ENCODE data around the gene NIPAL1.

DNA sequence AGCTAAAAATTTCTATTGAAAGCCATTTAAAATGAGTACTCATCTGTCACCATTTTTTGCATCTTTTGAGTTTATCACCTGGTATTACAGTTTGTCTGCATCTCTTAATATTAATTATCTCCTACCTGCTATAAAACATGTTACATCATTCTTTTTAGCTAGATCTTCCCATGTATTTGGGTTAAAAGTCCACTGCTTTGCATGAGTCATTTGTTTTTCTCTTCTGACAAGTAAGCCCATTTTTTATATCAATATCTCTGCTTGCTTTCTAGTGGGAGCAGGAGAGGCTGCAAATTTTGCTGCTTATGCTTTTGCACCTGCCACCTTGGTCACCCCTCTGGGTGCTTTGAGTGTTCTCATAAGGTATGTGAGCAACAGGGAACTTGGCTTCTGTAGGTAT is 16.1 kb downstream of the NIPAL1 start:
- TF ChIP-seq, protein P1, sequence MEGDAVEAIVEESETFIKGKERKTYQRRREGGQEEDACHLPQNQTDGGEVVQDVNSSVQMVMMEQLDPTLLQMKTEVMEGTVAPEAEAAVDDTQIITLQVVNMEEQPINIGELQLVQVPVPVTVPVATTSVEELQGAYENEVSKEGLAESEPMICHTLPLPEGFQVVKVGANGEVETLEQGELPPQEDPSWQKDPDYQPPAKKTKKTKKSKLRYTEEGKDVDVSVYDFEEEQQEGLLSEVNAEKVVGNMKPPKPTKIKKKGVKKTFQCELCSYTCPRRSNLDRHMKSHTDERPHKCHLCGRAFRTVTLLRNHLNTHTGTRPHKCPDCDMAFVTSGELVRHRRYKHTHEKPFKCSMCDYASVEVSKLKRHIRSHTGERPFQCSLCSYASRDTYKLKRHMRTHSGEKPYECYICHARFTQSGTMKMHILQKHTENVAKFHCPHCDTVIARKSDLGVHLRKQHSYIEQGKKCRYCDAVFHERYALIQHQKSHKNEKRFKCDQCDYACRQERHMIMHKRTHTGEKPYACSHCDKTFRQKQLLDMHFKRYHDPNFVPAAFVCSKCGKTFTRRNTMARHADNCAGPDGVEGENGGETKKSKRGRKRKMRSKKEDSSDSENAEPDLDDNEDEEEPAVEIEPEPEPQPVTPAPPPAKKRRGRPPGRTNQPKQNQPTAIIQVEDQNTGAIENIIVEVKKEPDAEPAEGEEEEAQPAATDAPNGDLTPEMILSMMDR (conservative IDR thresholded peaks at IDR 0.05; ENCODE audit: low read depth, low read length), result no peak
- no peak for TF ChIP-seq EZH2 (IDR thresholded peaks at IDR 0.05; ENCODE audit: low read length, unreplicated experiment)

All from PC-3 (cell line).